ENCODE data around the gene EXOC7. TPM values are rescaled to one million over a fixed set of nuclear protein-coding genes. Genes with fewer than 3 reads are reported as not detected.
A peak's percentile ranks its signal among the peaks of the same experiment; 100 is the strongest.
"Not testable (repeated sequence)": the region's sequence is repeated elsewhere in the genome, so short reads cannot be mapped to it uniquely, and the experiment has no call there.

Gene EXOC7
- total RNA-seq, 3 donors from 2014 or later (not counting 1 experiment from before 2014, with no cell fraction given), result 130 to 149 (median 142) TPM

DNA sequence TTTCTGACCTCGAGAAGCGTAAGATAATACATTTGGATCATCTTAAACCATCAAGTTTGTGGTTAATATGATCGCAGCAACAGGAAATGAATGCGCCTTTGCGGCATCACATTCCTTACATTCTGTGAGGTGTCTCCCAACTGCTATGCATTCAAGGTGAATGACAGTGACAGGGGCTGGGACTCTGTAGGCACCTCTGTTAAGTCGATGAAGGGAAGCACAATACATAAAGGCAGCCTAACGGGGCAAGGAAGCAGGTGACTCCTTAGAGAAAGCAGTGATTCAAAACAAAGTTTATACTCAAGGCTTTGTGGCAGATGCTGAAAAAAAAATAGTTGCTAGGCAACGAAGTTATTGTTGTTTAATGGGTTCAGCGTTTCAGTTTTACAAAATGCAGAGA, 54.9 kb downstream of the EXOC7 start:
- no peaks in the 10 kb centered on the region for H3K9me3 ChIP-seq (ENCODE audit: control insufficient read depth, insufficient read depth, low read length)
- intact Hi-C loops (cut with micrococcal nuclease), result no loop called here
- H3K9me3 Mint-ChIP-seq, result no peaks in the 10 kb centered on the region
- TF ChIP-seq, protein P1, sequence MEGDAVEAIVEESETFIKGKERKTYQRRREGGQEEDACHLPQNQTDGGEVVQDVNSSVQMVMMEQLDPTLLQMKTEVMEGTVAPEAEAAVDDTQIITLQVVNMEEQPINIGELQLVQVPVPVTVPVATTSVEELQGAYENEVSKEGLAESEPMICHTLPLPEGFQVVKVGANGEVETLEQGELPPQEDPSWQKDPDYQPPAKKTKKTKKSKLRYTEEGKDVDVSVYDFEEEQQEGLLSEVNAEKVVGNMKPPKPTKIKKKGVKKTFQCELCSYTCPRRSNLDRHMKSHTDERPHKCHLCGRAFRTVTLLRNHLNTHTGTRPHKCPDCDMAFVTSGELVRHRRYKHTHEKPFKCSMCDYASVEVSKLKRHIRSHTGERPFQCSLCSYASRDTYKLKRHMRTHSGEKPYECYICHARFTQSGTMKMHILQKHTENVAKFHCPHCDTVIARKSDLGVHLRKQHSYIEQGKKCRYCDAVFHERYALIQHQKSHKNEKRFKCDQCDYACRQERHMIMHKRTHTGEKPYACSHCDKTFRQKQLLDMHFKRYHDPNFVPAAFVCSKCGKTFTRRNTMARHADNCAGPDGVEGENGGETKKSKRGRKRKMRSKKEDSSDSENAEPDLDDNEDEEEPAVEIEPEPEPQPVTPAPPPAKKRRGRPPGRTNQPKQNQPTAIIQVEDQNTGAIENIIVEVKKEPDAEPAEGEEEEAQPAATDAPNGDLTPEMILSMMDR (IDR thresholded peaks at IDR 0.05), result no peak
- DNase-seq, result peak in 1 of 2 donors; percentile 45
- no peak overlapping the region for H3K27ac ChIP-seq (ENCODE audit: low read length)
- H3K27me3 ChIP-seq (ENCODE audit: control insufficient read depth, insufficient read depth, low read length), result no peaks in the 10 kb centered on the region
- no peak for ATAC-seq
- H3K36me3 Mint-ChIP-seq, result peaks cover 35% of the 10 kb centered on the region
- H3K4me1 ChIP-seq (ENCODE audit: control insufficient read depth, insufficient read depth, low read length), result no peaks in the 10 kb centered on the region
- peak overlapping the region; percentile 33 to 56 for H3K27ac Mint-ChIP-seq
- WGBS (ENCODE audit: insufficient coverage), result 83% methylated on average over 9 of the region's 9 CpGs
- H3K36me3 ChIP-seq (ENCODE audit: control insufficient read depth, insufficient read depth, low read length), result peaks cover 86% of the 10 kb centered on the region
- no peak overlapping the region for H3K4me3 Mint-ChIP-seq
- H3K4me3 ChIP-seq (ENCODE audit: low read length), result no peak overlapping the region
- no peaks in the 10 kb centered on the region for H3K27me3 Mint-ChIP-seq (ENCODE audit: low read depth in 2 of 2)
- peaks cover 0 to 15% of the 10 kb centered on the region in 2 donors for H3K4me1 Mint-ChIP-seq

DNA sequence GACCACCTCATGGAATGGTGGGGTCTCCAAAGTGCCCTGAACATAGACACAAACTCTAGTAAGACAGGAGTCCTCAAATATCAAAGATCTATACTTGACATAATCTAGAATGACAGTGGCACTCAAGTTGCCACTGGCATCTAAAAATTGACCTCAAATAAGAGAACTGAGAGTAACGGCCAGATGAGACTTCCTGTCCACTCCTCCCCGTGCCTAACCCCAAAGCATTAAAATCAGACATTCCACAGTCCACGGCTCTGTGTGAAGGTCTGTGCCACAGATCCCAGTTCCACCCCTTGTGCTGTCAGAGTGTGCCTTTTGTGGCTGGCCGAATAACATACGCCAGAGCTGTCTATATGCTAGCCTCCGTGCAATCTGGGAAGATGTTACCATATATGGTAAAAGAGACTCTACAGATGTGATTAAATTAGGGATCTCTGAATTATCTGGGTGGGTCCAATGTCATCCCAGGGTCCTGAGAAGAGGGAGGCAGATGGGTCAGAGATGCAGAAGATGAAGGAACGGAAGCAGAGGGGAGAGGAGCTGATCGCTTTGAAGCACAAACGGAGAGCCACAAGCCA, 55.5 kb downstream of the EXOC7 start:
- Histone ChIP-seq H3K9me3 (ENCODE audit: control insufficient read depth, insufficient read depth, low read length) (no peaks in the 10 kb centered on the region), H3K27me3 (ENCODE audit: control insufficient read depth, insufficient read depth, low read length) (no peaks in the 10 kb centered on the region), H3K36me3 (ENCODE audit: control insufficient read depth, insufficient read depth, low read length) (peaks cover 86% of the 10 kb centered on the region), H3K27ac (ENCODE audit: low read length) (no peak overlapping the region), H3K4me3 (ENCODE audit: low read length) (no peak overlapping the region), H3K4me1 (ENCODE audit: control insufficient read depth, insufficient read depth, low read length) (no peaks in the 10 kb centered on the region)
- peak overlapping the region in 1 of 2 donors; percentile 25 for H3K27ac Mint-ChIP-seq
- no peak for ATAC-seq
- 82% methylated on average over 9 of the region's 9 CpGs for WGBS (ENCODE audit: insufficient coverage)
- H3K4me3 Mint-ChIP-seq, result no peak overlapping the region
- no peak for DNase-seq
- intact Hi-C loops (cut with micrococcal nuclease), result no loop called here
- peaks cover 38% of the 10 kb centered on the region for H3K36me3 Mint-ChIP-seq
- no peaks in the 10 kb centered on the region for H3K9me3 Mint-ChIP-seq
- H3K27me3 Mint-ChIP-seq (ENCODE audit: low read depth in 2 of 2), result no peaks in the 10 kb centered on the region
- H3K4me1 Mint-ChIP-seq, result peaks cover 0 to 15% of the 10 kb centered on the region in 2 donors
- TF ChIP-seq, protein P1 (IDR thresholded peaks at IDR 0.05), result no peak

DNA sequence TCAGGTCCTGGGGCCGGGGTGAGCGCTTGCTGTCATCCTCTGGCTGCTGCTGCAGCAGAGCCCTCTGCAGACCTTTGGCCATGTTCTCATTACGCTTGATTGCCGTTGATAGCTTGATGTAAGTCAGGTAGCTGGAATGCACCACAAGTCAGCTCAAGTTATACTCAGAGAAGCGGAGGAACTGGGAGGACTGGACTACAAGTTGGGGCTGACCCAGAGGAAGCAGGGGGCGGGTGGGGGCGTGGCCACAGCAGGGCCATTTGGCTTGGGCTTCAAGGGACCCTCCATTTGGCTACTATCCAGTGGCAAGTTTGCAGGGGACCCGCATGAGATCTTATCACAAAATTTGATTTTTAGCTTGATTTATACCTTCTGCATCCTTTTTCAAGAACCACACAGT, 57.5 kb downstream of the EXOC7 start:
- ATAC-seq, result no peak
- Mint-ChIP-seq H3K9me3 (no peaks in the 10 kb centered on the region), H3K4me3 (no peak overlapping the region), H3K4me1 (peaks cover 0 to 11% of the 10 kb centered on the region in 2 donors), H3K36me3 (peaks cover 38% of the 10 kb centered on the region), H3K27me3 (ENCODE audit: low read depth in 2 of 2) (no peaks in the 10 kb centered on the region), H3K27ac (no peak overlapping the region)
- 94% methylated on average over 8 of the region's 8 CpGs for WGBS (ENCODE audit: insufficient coverage)
- Histone ChIP-seq H3K9me3 (ENCODE audit: control insufficient read depth, insufficient read depth, low read length) (no peaks in the 10 kb centered on the region), H3K4me1 (ENCODE audit: control insufficient read depth, insufficient read depth, low read length) (no peaks in the 10 kb centered on the region), H3K4me3 (ENCODE audit: low read length) (no peak overlapping the region), H3K36me3 (ENCODE audit: control insufficient read depth, insufficient read depth, low read length) (peaks cover 94% of the 10 kb centered on the region), H3K27ac (ENCODE audit: low read length) (no peak overlapping the region), H3K27me3 (ENCODE audit: control insufficient read depth, insufficient read depth, low read length) (no peaks in the 10 kb centered on the region)
- TF ChIP-seq, protein P1 (IDR thresholded peaks at IDR 0.05), result no peak
- DNase-seq, result no peak
- intact Hi-C loops (cut with micrococcal nuclease), result no loop called here

DNA sequence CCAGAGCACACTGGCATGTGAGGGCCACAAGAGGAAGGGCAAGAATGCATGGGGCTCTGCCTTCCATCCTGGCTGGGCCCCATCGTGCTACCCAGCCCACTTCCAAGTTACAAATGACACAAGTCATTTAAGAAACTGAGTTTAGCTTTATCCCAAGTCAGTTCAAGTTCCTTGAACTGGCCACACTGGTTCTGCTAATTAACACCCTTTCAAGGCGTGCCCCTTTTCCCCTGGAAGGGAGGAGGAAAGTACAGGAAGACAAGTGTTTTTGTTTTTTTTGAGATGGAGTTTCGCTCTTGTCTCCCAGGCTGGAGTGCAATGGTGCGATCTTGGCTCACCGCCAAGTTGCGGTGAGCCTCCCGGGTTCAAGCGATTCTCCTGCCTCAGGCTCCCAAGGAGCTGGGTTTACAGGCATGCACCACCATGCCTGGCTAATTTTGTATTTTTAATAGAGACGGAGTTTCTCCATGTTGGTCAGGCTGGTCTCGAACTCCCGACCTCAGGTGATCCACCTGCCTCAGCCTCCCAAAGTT, 59.0 kb downstream of the EXOC7 start:
- H3K4me3 ChIP-seq (ENCODE audit: low read length); H3K4me1 Mint-ChIP-seq; ATAC-seq; H3K9me3 ChIP-seq (ENCODE audit: control insufficient read depth, insufficient read depth, low read length); intact Hi-C loops (cut with micrococcal nuclease); H3K27ac ChIP-seq (ENCODE audit: low read length); H3K4me3 Mint-ChIP-seq; H3K27ac Mint-ChIP-seq; H3K9me3 Mint-ChIP-seq; DNase-seq; H3K4me1 ChIP-seq (ENCODE audit: control insufficient read depth, insufficient read depth, low read length); H3K27me3 Mint-ChIP-seq (ENCODE audit: low read depth in 2 of 2); H3K27me3 ChIP-seq (ENCODE audit: control insufficient read depth, insufficient read depth, low read length): not testable (repeated sequence)
- H3K36me3 ChIP-seq (ENCODE audit: control insufficient read depth, insufficient read depth, low read length), result peaks cover 95% of the 10 kb centered on the region
- 96% methylated on average over 11 of the region's 11 CpGs for WGBS (ENCODE audit: insufficient coverage)
- H3K36me3 Mint-ChIP-seq, result peaks cover 38% of the 10 kb centered on the region

DNA sequence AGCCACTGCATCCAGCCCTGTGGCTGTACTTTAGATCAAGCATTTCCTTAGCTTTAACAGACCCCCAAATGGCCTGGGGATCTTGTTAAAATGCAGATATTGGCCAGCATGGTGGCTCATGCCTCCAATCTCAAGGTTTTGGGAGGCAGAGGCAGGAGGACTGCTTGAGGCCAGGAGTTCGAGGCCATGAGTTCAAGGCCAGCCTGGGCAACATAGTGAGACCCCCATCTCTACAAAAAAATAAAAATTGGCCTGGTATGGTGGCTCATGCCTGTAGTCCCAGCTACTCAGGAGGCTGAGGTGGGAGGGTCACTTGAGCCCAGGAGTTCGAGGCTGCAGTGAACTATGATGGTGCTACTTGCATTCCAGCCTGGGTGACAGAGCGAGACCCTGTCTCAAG, 60.7 kb downstream of the EXOC7 start:
- peaks cover 35% of the 10 kb centered on the region for H3K36me3 Mint-ChIP-seq
- H3K27ac Mint-ChIP-seq, result not testable (repeated sequence)

More for the DNA sequence above, 60.7 kb downstream of the EXOC7 start:
- H3K9me3 Mint-ChIP-seq; H3K9me3 ChIP-seq (ENCODE audit: control insufficient read depth, insufficient read depth, low read length); H3K4me1 ChIP-seq (ENCODE audit: control insufficient read depth, insufficient read depth, low read length); intact Hi-C loops (cut with micrococcal nuclease); H3K27me3 ChIP-seq (ENCODE audit: control insufficient read depth, insufficient read depth, low read length); H3K27me3 Mint-ChIP-seq (ENCODE audit: low read depth in 2 of 2); H3K27ac ChIP-seq (ENCODE audit: low read length); H3K4me1 Mint-ChIP-seq; DNase-seq; H3K4me3 Mint-ChIP-seq; H3K4me3 ChIP-seq (ENCODE audit: low read length); ATAC-seq: not testable (repeated sequence)
- WGBS (ENCODE audit: insufficient coverage), result 98% methylated on average over 3 of the region's 3 CpGs
- H3K36me3 ChIP-seq (ENCODE audit: control insufficient read depth, insufficient read depth, low read length), result peaks cover 92% of the 10 kb centered on the region

Data from natural killer cell (primary cell).